ENCODE measurements around the gene NMUR1. TPM values are rescaled to one million over a fixed set of nuclear protein-coding genes. Genes with fewer than 3 reads are reported as not detected.
A peak's percentile ranks its signal among the peaks of the same experiment; 100 is the strongest.

NMUR1 gene
- total RNA-seq, 1 donor from 2014 or later: 0.38 TPM

- no peak for ATAC-seq
- no peak for DNase-seq (ENCODE audit: missing footprints)
- intact Hi-C loops (cut with DNase I): loop anchor here (5.0 kb wide), 1 partner anchor 45 kb away; no protein-coding TSS in a partner anchor
Measured at GRCh38 chr2:231512222-231512621, 18.0 kb downstream of the NMUR1 start.

- intact Hi-C loops (cut with DNase I): no loop called here
- ATAC-seq: no peak
- DNase-seq (ENCODE audit: missing footprints): no peak
Measured at GRCh38 chr2:231503766-231504165, 26.5 kb downstream of the NMUR1 start.

DNA sequence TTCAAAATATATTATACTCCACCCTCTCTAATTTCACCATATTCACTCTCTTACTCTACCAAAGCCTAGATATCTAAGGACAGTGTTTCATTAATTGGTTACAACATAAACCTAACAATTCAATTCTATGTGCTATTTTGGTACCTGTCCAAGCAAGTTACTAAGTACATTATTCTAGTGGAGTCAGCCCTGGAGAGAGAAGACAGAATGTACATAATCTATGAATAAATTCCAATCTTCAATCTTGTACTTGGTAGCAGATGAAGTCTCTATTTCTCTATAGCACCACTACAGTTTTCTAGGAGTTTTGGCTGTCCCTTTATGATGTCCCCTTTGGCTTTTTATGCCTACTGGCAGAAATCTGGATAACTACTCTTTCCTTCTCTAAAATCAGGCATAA, 27.6 kb downstream of the NMUR1 start:
- ATAC-seq: no peak
- no peak for DNase-seq (ENCODE audit: missing footprints)
- intact Hi-C loops (cut with DNase I): no loop called here

GRCh38 chr2:231497651-231498050, 32.6 kb downstream of the NMUR1 start:
- DNase-seq (ENCODE audit: missing footprints) (no peak), ATAC-seq (no peak)
- intact Hi-C loops (cut with DNase I): no loop called here

GRCh38 chr2:231494669-231495068, 35.6 kb downstream of the NMUR1 start:
- no peak for ATAC-seq
- intact Hi-C loops (cut with DNase I): no loop called here
- no peak for DNase-seq (ENCODE audit: missing footprints)

DNA sequence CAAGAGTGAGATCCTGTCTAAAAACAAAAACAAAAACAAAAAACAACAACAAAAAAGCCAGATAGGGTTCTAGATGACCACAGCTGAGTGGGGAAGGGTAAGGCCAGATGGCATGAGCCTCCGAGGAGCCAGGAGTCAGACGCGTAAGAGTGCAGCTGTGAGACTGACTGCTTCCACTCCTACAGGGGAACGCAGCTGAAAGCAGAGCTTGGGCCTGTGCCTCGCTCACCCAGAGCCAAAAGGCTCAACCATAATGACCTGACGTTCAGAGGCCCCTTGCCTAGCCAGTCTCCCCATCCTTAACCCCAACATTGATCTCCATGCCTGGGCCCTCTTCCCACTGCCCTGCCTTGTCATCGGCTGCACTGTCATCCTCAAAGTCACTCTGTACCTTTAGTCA, 39.4 kb downstream of the NMUR1 start:
- DNase-seq (ENCODE audit: missing footprints) (no peak), ATAC-seq (no peak)
- intact Hi-C loops (cut with DNase I): no loop called here

GRCh38 chr2:231489990-231490389, 40.3 kb downstream of the NMUR1 start:
- DNase-seq (ENCODE audit: missing footprints) (no peak), ATAC-seq (no peak)
- intact Hi-C loops (cut with DNase I): no loop called here

- ATAC-seq (no peak), DNase-seq (ENCODE audit: missing footprints) (no peak)
- intact Hi-C loops (cut with DNase I): no loop called here
Measured at GRCh38 chr2:231488331-231488730, 41.9 kb downstream of the NMUR1 start.

- intact Hi-C loops (cut with DNase I): no loop called here
- ATAC-seq: no peak
- no peak for DNase-seq (ENCODE audit: missing footprints)
Measured at GRCh38 chr2:231486851-231487596, 43.2 kb downstream of the NMUR1 start.

DNA sequence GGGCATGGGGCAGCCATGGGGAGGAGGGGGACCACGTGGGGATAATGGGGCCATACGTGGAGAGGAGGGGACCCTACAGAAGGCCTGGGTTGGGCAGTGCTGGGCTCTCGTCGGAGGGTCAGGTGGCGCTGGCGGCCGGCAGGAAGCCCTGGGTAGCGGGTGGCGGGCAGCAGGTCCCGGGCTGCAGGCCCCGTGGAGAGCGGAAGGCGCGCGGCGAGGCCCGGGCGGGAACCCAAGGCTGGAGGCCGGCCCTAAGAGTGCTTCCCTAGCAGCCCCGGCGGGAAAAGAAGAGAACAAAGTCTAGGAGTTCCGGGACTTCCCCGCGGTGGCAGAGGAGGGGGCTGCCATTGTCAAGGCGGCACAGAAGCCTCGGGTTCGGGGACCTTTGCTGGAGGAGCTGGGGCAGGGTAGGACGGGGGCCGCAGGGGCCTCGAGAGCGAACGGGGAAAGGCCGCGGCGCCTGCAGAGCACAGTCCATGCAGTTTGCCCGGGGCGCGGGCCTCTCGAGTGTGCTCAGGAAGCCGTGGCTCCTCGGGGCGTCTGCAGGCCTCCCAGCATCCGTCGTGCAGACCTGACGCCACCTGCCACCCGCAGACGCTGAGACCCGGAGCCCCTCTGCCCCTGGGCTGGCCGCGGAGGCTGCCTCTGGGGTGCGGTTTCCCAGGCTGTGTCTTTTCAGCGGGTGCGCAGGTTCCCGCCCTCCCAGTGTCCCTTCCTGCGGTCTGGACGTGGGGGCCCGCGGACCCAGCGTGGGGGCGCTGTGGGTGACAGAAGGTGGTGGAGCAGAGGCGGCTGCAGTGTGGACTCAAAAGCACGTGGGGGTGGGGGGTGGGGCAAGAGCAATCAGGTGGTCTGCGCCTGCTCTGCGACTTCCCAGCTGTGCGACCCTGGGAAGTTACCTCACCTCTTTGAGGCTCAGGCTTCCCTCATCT, 46.6 kb downstream of the NMUR1 start:
- intact Hi-C loops (cut with DNase I): no loop called here
- DNase-seq (ENCODE audit: missing footprints): peak; percentile 74
- peak; percentile 74 for ATAC-seq

- intact Hi-C loops (cut with DNase I): loop anchor here (1.0 kb wide), 1 partner anchor 75 kb away; no protein-coding TSS in a partner anchor
- ATAC-seq: peak; percentile 92
- peak; percentile 91 for DNase-seq (ENCODE audit: missing footprints)
Measured at GRCh38 chr2:231482806-231483391, 47.3 kb downstream of the NMUR1 start.

- DNase-seq (ENCODE audit: missing footprints) (no peak), ATAC-seq (no peak)
- intact Hi-C loops (cut with DNase I): no loop called here
Measured at GRCh38 chr2:231480781-231481180, 49.5 kb downstream of the NMUR1 start.

- DNase-seq (ENCODE audit: missing footprints): no peak
- ATAC-seq: no peak
- intact Hi-C loops (cut with DNase I): no loop called here
Measured at GRCh38 chr2:231479455-231479854, 50.8 kb downstream of the NMUR1 start.

GRCh38 chr2:231476920-231477319, 53.3 kb downstream of the NMUR1 start:
- no peak for ATAC-seq
- intact Hi-C loops (cut with DNase I): no loop called here

DNA sequence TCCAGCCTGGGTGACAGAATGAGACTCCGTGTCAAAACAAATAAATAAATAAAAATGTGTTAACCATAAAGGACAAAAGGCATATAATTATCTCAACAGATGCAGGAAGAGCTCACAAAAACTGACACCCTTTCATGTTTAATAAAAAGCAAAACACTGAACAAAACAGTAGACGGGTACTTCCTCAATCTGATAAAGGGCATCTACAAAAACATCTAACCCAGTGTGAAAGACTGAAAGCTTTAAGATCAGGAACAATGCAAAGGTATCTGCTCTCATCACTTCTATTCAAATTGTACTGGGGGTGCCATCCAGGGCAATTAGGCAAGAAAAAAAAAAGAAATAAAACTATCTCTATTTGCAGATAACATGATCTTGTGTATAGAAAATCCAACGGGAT, 54.3 kb downstream of the NMUR1 start:
- ATAC-seq: no peak
- intact Hi-C loops (cut with DNase I): no loop called here

More at GRCh38 chr2:231476920-231477319, 53.3 kb downstream of the NMUR1 start:
- DNase-seq (ENCODE audit: missing footprints): no peak

More for the DNA sequence above, 54.3 kb downstream of the NMUR1 start:
- no peak for DNase-seq (ENCODE audit: missing footprints)

Other genes starting within 250 kb of the NMUR1 start
- gene B3GNT7, start 134.7 kb downstream of the NMUR1 start, total RNA-seq: 9.1 TPM
- gene NCL, start 66.0 kb downstream of the NMUR1 start, total RNA-seq: 218 TPM
- not detected for gene TEX44, start 62.4 kb upstream of the NMUR1 start, total RNA-seq
- gene PTMA, start 178.1 kb upstream of the NMUR1 start, total RNA-seq: 264 TPM